ENCODE data around the gene TCF20. TPM values are rescaled to one million over a fixed set of nuclear protein-coding genes. Genes with fewer than 3 reads are reported as not detected.

TCF20 gene
- total RNA-seq = 10 to 100 TPM; 20.8 to 34.8 (median 23.3) TPM

DNA sequence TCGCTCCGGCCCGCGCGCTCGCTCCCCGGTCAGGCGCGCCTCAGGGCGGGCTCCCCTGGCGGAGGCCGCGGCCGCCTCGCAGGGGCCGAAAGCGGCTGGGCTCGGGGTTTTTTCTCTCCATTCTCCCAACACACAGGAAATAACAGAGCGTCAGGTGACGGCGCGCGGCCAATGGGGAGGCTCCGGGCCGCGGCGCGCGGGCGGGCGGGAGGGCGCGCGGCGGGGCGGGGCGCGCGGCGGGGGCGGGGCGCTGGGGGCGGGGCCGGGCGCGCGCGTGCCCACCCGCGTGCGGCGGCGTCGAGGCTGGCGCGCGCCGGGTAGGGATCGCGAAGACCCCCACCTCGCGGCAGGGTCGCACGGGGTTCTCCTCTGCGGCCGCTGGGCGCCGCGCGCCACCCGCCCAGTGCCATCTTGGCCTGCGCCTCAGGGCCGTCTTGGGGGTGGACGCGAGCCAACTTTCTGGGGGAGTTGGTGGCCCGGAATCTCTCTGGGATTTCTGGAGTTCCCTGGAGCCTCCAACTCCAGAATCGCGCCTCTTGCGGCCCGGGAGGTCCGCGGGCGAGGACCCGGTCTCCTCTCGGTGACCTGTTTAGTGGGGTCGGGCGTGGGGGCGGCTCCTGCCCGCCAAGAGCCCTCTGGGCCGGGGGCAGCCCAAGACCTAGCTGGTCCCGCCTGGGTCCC, at the start of gene TCF20:
TCF20 (minus strand) TSS at position 144 of the 681 bp plus-strand sequence. CDS start 55,348 bp downstream, outside the sequence.
- ATAC-seq (ENCODE audit: low FRiP score) (peak; percentile 81), DNase-seq (ENCODE audit: low spot score) (peak; percentile 43)
- TF ChIP-seq, protein P1, sequence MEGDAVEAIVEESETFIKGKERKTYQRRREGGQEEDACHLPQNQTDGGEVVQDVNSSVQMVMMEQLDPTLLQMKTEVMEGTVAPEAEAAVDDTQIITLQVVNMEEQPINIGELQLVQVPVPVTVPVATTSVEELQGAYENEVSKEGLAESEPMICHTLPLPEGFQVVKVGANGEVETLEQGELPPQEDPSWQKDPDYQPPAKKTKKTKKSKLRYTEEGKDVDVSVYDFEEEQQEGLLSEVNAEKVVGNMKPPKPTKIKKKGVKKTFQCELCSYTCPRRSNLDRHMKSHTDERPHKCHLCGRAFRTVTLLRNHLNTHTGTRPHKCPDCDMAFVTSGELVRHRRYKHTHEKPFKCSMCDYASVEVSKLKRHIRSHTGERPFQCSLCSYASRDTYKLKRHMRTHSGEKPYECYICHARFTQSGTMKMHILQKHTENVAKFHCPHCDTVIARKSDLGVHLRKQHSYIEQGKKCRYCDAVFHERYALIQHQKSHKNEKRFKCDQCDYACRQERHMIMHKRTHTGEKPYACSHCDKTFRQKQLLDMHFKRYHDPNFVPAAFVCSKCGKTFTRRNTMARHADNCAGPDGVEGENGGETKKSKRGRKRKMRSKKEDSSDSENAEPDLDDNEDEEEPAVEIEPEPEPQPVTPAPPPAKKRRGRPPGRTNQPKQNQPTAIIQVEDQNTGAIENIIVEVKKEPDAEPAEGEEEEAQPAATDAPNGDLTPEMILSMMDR (IDR thresholded peaks at IDR 0.05) = no peak

DNA sequence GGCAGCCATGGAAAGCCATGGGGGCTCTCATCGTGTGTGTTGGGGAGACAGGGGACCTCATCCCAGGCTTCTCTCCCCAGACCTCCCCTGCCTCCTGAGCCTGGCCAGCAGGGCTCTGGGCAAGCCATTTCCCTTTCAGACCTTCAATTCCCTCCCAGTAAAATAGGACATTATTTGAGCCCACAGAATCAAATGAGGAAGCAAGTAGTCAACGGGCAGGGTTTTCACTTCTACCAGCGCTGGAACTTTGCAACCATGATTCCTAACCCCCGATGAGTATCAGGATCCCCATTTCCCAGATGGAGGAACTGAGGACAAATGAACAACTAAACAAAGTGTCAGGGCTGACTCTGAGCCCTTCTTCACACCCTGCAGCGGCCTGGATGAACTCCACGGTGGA, 48.9 kb upstream of the TCF20 start:
- ATAC-seq (ENCODE audit: low FRiP score) = no peak
- DNase-seq (ENCODE audit: low spot score) = no peak

DNA sequence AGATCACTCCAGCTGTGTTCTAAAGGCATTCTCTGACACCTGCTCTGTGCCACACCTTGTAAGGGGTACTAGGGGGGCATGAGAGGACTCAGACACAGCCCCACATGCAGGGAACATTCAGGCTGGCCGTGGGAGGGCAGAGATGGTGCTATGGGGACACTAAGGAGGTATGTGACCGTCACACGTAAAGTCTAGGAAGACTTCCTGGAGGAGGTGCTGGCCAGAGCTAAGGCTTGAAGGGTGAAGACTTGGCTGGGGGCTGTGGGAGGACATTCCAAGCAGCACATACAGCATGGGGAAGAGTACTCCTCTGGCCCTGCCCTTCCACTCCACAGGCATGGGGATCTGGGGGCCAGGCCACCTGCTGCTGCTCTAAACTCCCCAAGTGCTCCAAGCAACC, 48.5 kb upstream of the TCF20 start:
- ATAC-seq (ENCODE audit: low FRiP score) (no peak), DNase-seq (ENCODE audit: low spot score) (no peak)
- TF ChIP-seq, protein P1 (IDR thresholded peaks at IDR 0.05) = no peak

More for the DNA sequence above, 48.9 kb upstream of the TCF20 start:
- TF ChIP-seq, protein P1 (IDR thresholded peaks at IDR 0.05) = no peak

DNA sequence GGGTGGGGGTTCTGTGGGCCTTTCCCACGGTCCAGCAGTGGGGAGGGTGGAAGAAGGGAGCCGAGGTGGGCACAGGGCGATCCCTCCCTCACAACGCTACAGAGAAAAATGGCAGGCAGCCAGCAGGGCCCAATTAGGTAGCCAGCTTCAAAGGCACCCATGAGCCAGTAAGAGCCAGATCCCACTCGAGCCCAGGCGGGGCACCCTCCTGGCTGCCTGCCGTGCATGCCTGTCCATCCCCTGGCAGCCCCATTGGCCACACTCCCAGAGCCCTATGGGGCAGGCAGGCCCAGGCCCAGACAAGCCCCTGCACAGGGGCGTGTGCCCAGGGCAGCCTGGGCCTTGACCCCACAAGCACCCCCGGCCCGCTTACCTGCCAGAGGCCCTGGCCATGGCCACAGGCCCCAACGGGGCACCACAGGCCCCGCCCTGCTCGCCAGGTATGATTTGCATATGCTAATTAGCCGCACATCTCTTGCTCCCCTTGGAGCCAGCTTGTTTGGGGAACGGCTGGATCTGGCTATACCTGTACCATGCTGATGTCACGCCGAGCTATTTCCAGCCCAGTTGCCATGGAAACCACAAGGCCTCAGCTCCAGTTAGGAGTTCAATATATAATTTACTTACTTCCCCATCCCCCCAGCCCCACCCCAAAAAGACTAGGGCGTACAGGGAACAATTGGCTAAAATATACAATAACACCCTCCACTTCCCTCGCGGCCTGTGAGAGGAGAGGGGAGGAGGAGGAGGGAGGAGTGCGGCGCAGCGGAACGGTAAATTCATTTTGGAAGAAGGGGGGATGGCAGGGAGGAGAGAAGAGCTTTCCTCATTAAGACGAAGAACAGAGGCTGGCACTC, 47.5 kb upstream of the TCF20 start:
- DNase-seq (ENCODE audit: low spot score) (no peak), ATAC-seq (ENCODE audit: low FRiP score) (no peak)
- TF ChIP-seq, protein P1 (IDR thresholded peaks at IDR 0.05) = no peak

DNA sequence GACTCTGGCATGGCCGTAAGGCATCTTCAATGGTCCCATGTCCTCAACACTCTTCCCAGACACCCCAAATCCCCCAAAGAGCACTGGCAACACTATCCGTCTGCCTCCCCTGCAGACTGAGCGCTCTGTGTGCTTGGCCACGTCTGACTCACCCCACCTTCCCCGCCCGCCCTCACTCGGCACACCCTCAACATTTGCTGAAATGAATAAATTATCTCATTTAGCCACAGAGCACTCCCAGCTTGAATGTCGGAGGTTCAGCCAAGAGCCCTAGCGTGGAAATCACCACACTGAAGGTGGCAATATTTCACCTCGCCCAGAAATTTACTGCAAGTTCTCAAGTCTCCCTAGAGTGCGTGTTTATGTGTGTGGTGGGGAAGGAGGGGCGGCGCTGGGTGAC, 46.6 kb upstream of the TCF20 start:
- DNase-seq (ENCODE audit: low spot score) (no peak), ATAC-seq (ENCODE audit: low FRiP score) (peak; percentile 87)
- TF ChIP-seq, protein P1 (IDR thresholded peaks at IDR 0.05) = no peak

DNA sequence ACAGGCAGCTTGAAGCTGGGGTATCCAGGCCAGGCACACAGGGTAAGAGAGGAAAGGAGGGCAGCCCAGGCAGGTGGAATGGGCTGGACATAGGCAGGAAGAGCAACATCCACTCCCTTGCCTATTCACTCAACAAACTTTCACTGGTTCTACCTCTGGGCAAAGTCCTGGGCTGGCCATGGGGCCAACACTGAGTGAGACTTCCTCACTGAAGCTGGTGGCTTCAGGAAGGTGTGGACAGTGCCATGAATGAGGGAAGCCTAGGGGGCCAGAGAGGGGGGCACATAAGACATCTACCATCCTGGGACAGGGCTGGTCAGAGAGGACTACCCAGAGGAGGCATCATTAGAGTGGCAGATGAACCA, 44.9 kb upstream of the TCF20 start:
- TF ChIP-seq, protein P1 (IDR thresholded peaks at IDR 0.05) = no peak
- ATAC-seq (ENCODE audit: low FRiP score) (no peak), DNase-seq (ENCODE audit: low spot score) (no peak)

All from omental fat pad (tissue), 4 donors.